VCaP (cell line): ENCODE measurements around the gene NFAM1.

Source experiments
- H3K27ac ChIP-seq: fragments of 450-650 bp; 2 replicates; pipeline ENCODE4 v1.5.1; 2017
- CTCF ChIP-seq: fragments of 450-650 bp; conservative IDR thresholded peaks from 2 replicates; pipeline ENCODE4 v1.5.1; 2017; ENCODE audit warnings: mild to moderate bottlenecking, moderate library complexity

The NFAM1 gene

GRCh38 chr22:42431401-42432019 lies 693 bp downstream of the NFAM1 start:
- H3K27ac ChIP-seq = no peak overlapping the region
- no peak for TF ChIP-seq CTCF

- no peak overlapping the region for H3K27ac ChIP-seq
- TF ChIP-seq CTCF = no peak
These were observed 1.6 kb downstream of the NFAM1 start for GRCh38 chr22:42430528-42431125.

- H3K27ac ChIP-seq = no peak overlapping the region
- TF ChIP-seq CTCF = no peak
These were observed 3.4 kb downstream of the NFAM1 start for GRCh38 chr22:42428760-42429159.

GRCh38 chr22:42428025-42428424 lies 4.2 kb downstream of the NFAM1 start:
- H3K27ac ChIP-seq = no peak overlapping the region
- no peak for TF ChIP-seq CTCF

GRCh38 chr22:42427167-42427566 lies 5.0 kb downstream of the NFAM1 start:
- TF ChIP-seq CTCF = no peak
- no peak overlapping the region for H3K27ac ChIP-seq

- H3K27ac ChIP-seq = no peak overlapping the region
- TF ChIP-seq CTCF = no peak
These were observed 6.2 kb downstream of the NFAM1 start for GRCh38 chr22:42425989-42426355.

- TF ChIP-seq CTCF = no peak
- no peak overlapping the region for H3K27ac ChIP-seq
These were observed 6.7 kb downstream of the NFAM1 start for GRCh38 chr22:42425337-42425988.
